Measurements from ENCODE around the gene CASQ2.

CASQ2 gene

GRCh38 chr1:115694805-115695204, 73.7 kb downstream of the CASQ2 start:
- no peaks in the 10 kb centered on the region for H3K79me2 ChIP-seq (ENCODE audit: low read length)
- no peak overlapping the region for H3K27ac ChIP-seq (ENCODE audit: low read length)
- H3K27me3 ChIP-seq (replicated peaks; ENCODE audit: insufficient read depth, low read length), result no peaks in the 10 kb centered on the region
- no peak overlapping the region for H3K4me2 ChIP-seq (ENCODE audit: low read depth, low read length)
- H3F3A ChIP-seq (ENCODE audit: insufficient read depth, low read length), result no peaks in the 10 kb centered on the region
- H3K9me2 ChIP-seq (replicated peaks; ENCODE audit: insufficient read depth, low read length), result no peaks in the 10 kb centered on the region
- no peaks in the 10 kb centered on the region for H3K9me3 ChIP-seq (replicated peaks; ENCODE audit: insufficient read depth, low read length)
- H2AFZ ChIP-seq (ENCODE audit: low read length), result no peak overlapping the region
- TF ChIP-seq CTCF (IDR thresholded peaks at IDR 0.05; ENCODE audit: low read length) (no peak), EZH2phosphoT487 (IDR thresholded peaks at IDR 0.05; ENCODE audit: low read length) (no peak), EZH2 (optimal IDR thresholded peaks at IDR 0.05; ENCODE audit: low read depth, low read length) (no peak)
- no peak for DNase-seq
- no peaks in the 10 kb centered on the region for H3K36me3 ChIP-seq (replicated peaks; ENCODE audit: insufficient read depth, low read length)
- H3K9ac ChIP-seq (ENCODE audit: low read length), result no peak overlapping the region
- H3K4me3 ChIP-seq (ENCODE audit: low read length), result no peak overlapping the region
- no peaks in the 10 kb centered on the region for H3K4me1 ChIP-seq (ENCODE audit: low read length)
- no peaks in the 10 kb centered on the region for H4K20me1 ChIP-seq (ENCODE audit: insufficient read depth, low read length)

- Histone ChIP-seq H3K4me3 (ENCODE audit: low read length) (no peak overlapping the region), H3K9ac (ENCODE audit: low read length) (no peak overlapping the region), H2AFZ (ENCODE audit: low read length) (no peak overlapping the region), H3K79me2 (ENCODE audit: low read length) (no peaks in the 10 kb centered on the region), H3K9me2 (replicated peaks; ENCODE audit: insufficient read depth, low read length) (no peaks in the 10 kb centered on the region), H3K4me2 (ENCODE audit: low read depth, low read length) (no peak overlapping the region), H3K4me1 (ENCODE audit: low read length) (no peaks in the 10 kb centered on the region), H3K27ac (ENCODE audit: low read length) (no peak overlapping the region), H3F3A (ENCODE audit: insufficient read depth, low read length) (no peaks in the 10 kb centered on the region), H3K27me3 (replicated peaks; ENCODE audit: insufficient read depth, low read length) (no peaks in the 10 kb centered on the region), H3K9me3 (replicated peaks; ENCODE audit: insufficient read depth, low read length) (no peaks in the 10 kb centered on the region), H4K20me1 (ENCODE audit: insufficient read depth, low read length) (no peaks in the 10 kb centered on the region), H3K36me3 (replicated peaks; ENCODE audit: insufficient read depth, low read length) (no peaks in the 10 kb centered on the region)
- TF ChIP-seq CTCF (IDR thresholded peaks at IDR 0.05; ENCODE audit: low read length) (no peak), EZH2phosphoT487 (IDR thresholded peaks at IDR 0.05; ENCODE audit: low read length) (no peak)
- no peak for DNase-seq
These were observed 76.3 kb downstream of the CASQ2 start for GRCh38 chr1:115692224-115692623.

GRCh38 chr1:115690972-115691371, 77.5 kb downstream of the CASQ2 start:
- no peak overlapping the region for H3K27ac ChIP-seq (ENCODE audit: low read length)
- H2AFZ ChIP-seq (ENCODE audit: low read length), result no peak overlapping the region
- no peaks in the 10 kb centered on the region for H3K79me2 ChIP-seq (ENCODE audit: low read length)
- H3K27me3 ChIP-seq (replicated peaks; ENCODE audit: insufficient read depth, low read length), result no peaks in the 10 kb centered on the region
- TF ChIP-seq CTCF (IDR thresholded peaks at IDR 0.05; ENCODE audit: low read length), result no peak
- TF ChIP-seq EZH2phosphoT487 (IDR thresholded peaks at IDR 0.05; ENCODE audit: low read length), result no peak
- TF ChIP-seq EZH2 (optimal IDR thresholded peaks at IDR 0.05; ENCODE audit: low read depth, low read length), result no peak
- H3K4me1 ChIP-seq (ENCODE audit: low read length), result no peaks in the 10 kb centered on the region
- H3K4me2 ChIP-seq (ENCODE audit: low read depth, low read length), result no peak overlapping the region
- H3K36me3 ChIP-seq (replicated peaks; ENCODE audit: insufficient read depth, low read length), result no peaks in the 10 kb centered on the region
- H3K9me3 ChIP-seq (replicated peaks; ENCODE audit: insufficient read depth, low read length), result no peaks in the 10 kb centered on the region
- H3K9ac ChIP-seq (ENCODE audit: low read length), result no peak overlapping the region
- H3K9me2 ChIP-seq (replicated peaks; ENCODE audit: insufficient read depth, low read length), result no peaks in the 10 kb centered on the region
- H3F3A ChIP-seq (ENCODE audit: insufficient read depth, low read length), result no peaks in the 10 kb centered on the region
- no peak overlapping the region for H3K4me3 ChIP-seq (ENCODE audit: low read length)
- no peak for DNase-seq
- no peaks in the 10 kb centered on the region for H4K20me1 ChIP-seq (ENCODE audit: insufficient read depth, low read length)

Data from MM.1S (cell line).